WTC11 (cell line): ENCODE measurements around the gene WNT2. TPM values are rescaled to one million over a fixed set of nuclear protein-coding genes. Genes with fewer than 3 reads are reported as not detected.

Source experiments
- ATAC-seq: fragments of 200-7000 bp; cut with Tn5 transposase; 2 replicates; pipeline ENCODE4 v1.10.0; 2021; ENCODE audit warnings: mild to moderate bottlenecking, moderate library complexity
- CTCF ChIA-PET: fragments of 300-600 bp; sonication (Branson Sonifier 250); formaldehyde crosslinking; loops from one replicate; lab custom pipeline; 2021; ENCODE audit warnings: antibody characterized with exemption; lab: Charles Lee
- POLR2A ChIA-PET: fragments of 350-600 bp; sonication (Branson Sonifier 250); formaldehyde crosslinking; loops from one replicate; lab custom pipeline; 2021; ENCODE audit warnings: antibody characterized with exemption; lab: Charles Lee
- DNase-seq: peaks from one replicate; pipeline ENCODE4 v3.0.0; 2021; ENCODE audit warnings: low spot score
- H3K27ac Mint-ChIP-seq: 2 replicates; pipeline ENCODE4 v1.8.0; 2021; ENCODE audit warnings: mixed read lengths
- H3K27me3 Mint-ChIP-seq: 2 replicates; pipeline ENCODE4 v1.8.0; 2021; ENCODE audit warnings: low read depth, mild to moderate bottlenecking, moderate library complexity, mixed read lengths
- H3K36me3 Mint-ChIP-seq: 2 replicates; pipeline ENCODE4 v1.8.0; 2021; ENCODE audit warnings: mixed read lengths
- H3K4me1 Mint-ChIP-seq: 2 replicates; pipeline ENCODE4 v1.8.0; 2022; ENCODE audit warnings: mixed read lengths
- H3K4me3 Mint-ChIP-seq: 2 replicates; pipeline ENCODE4 v1.8.0; 2021; ENCODE audit warnings: mild to moderate bottlenecking, moderate library complexity, mixed read lengths
- H3K9me3 Mint-ChIP-seq: 2 replicates; pipeline ENCODE4 v1.8.0; 2021; ENCODE audit warnings: mixed read lengths
- CREM ChIP-seq: sonication (generic); formaldehyde crosslinking; IDR thresholded peaks from 2 replicates; pipeline ENCODE4 v1.8.1; 2022; ENCODE audit warnings: mild to moderate bottlenecking, missing genetic modification reagents, moderate library complexity
- EMX1 ChIP-seq: fragments of 250-450 bp; sonication (Bioruptor Pico); IDR thresholded peaks from 2 replicates; pipeline ENCODE4 v1.8.0; 2021; ENCODE audit warnings: mild to moderate bottlenecking
- HMGA2 ChIP-seq: fragments of 250-450 bp; sonication (Bioruptor Pico); IDR thresholded peaks from 2 replicates; pipeline ENCODE4 v1.4.0; 2021; ENCODE audit warnings: mild to moderate bottlenecking, moderate library complexity
- JAZF1 ChIP-seq: fragments of 250-450 bp; sonication (Bioruptor Pico); IDR thresholded peaks from 2 replicates; pipeline ENCODE4 v1.9.0; 2021; ENCODE audit warnings: moderate library complexity, mild to moderate bottlenecking, inconsistent platforms
- MYBL2 ChIP-seq: sonication (generic); formaldehyde crosslinking; IDR thresholded peaks from 2 replicates; pipeline ENCODE4 v1.8.1; 2023; ENCODE audit warnings: mild to moderate bottlenecking, moderate library complexity, missing genetic modification reagents
- NFATC4 ChIP-seq: fragments of 250-450 bp; sonication (Bioruptor Pico); IDR thresholded peaks from 2 replicates; pipeline ENCODE4 v1.9.0; 2021; ENCODE audit warnings: mild to moderate bottlenecking
- NFYB ChIP-seq: sonication (generic); formaldehyde crosslinking; conservative IDR thresholded peaks from 2 replicates; pipeline ENCODE4 v1.8.0; 2022; ENCODE audit warnings: low read depth, missing genetic modification reagents
- SMAD3 ChIP-seq: sonication (generic); formaldehyde crosslinking; IDR thresholded peaks from 2 replicates; pipeline ENCODE4 v1.8.0; 2022; ENCODE audit warnings: missing genetic modification reagents, mild to moderate bottlenecking, borderline replicate concordance
- SP1 ChIP-seq: sonication (generic); formaldehyde crosslinking; conservative IDR thresholded peaks from 2 replicates; pipeline ENCODE4 v1.8.1; 2022; ENCODE audit warnings: missing genetic modification reagents
- TEAD4 ChIP-seq: sonication (generic); formaldehyde crosslinking; IDR thresholded peaks from 2 replicates; pipeline ENCODE4 v1.8.0; 2022; ENCODE audit warnings: mild to moderate bottlenecking, missing genetic modification reagents
- ZNF671 ChIP-seq: fragments of 250-450 bp; sonication (Bioruptor Pico); IDR thresholded peaks from 2 replicates; pipeline ENCODE4 v1.8.0; 2021; ENCODE audit warnings: mild to moderate bottlenecking
- total RNA-seq: library from RNA; stranded (reverse); gene quantifications from 3 replicates; pipeline ENCODE4 v1.2.3, GENCODE V29; 2021
- TF ChIP-seq, protein P1 (sequence below): fragments of 200-600 bp; IDR thresholded peaks from 2 replicates; pipeline ENCODE4 v1.8.0; 2022; ENCODE audit warnings: antibody characterized with exemption
- TF ChIP-seq, protein P2 (sequence below): sonication (generic); formaldehyde crosslinking; IDR thresholded peaks from 2 replicates; pipeline ENCODE4 v1.8.1; 2022; ENCODE audit warnings: mild to moderate bottlenecking, moderate library complexity, missing genetic modification reagents
- TF ChIP-seq, protein P3 (sequence below): sonication (generic); formaldehyde crosslinking; IDR thresholded peaks from 2 replicates; pipeline ENCODE4 v1.8.0; 2022; ENCODE audit warnings: mild to moderate bottlenecking, missing genetic modification reagents
- TF ChIP-seq, protein P4 (sequence below): sonication (generic); formaldehyde crosslinking; IDR thresholded peaks from 2 replicates; pipeline ENCODE4 v1.8.1; 2023; ENCODE audit warnings: mild to moderate bottlenecking, missing genetic modification reagents, borderline replicate concordance
- TF ChIP-seq, protein P5 (sequence below): sonication (generic); formaldehyde crosslinking; IDR thresholded peaks from 2 replicates; pipeline ENCODE4 v1.8.1; 2023; ENCODE audit warnings: mild to moderate bottlenecking, missing genetic modification reagents, moderate library complexity

WNT2 gene
- total RNA-seq, 1 experiment from 2014 or later, result not detected

DNA sequence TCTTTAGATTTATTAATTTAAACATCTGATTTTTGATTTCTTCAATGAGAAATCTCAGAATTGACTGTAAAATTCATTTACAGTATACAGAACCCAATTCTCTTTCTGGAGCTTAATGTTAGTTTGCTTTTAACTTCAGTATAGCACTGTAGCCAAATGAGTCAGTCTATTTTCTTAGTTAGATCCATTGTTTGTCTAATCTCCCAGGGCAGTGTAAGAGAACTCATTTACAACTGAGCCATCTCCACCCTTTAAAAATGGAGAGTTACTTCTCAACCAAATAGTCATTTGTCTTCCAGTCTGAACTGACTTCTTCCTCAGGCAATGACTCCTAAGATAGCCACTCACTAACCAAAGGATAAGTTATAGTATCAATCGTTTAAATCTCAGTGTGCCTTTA lies 3.0 kb upstream of the WNT2 start:
- POLR2A ChIA-PET, result no interaction called here
- peaks cover 4% of the 10 kb centered on the region for H3K9me3 Mint-ChIP-seq
- ATAC-seq, result no peak
- peaks cover 79% of the 10 kb centered on the region for H3K27me3 Mint-ChIP-seq
- CTCF ChIA-PET, result no interaction called here
- no peak for TF ChIP-seq SP1 (CRISPR knock-in tag)
- TF ChIP-seq, protein P1, sequence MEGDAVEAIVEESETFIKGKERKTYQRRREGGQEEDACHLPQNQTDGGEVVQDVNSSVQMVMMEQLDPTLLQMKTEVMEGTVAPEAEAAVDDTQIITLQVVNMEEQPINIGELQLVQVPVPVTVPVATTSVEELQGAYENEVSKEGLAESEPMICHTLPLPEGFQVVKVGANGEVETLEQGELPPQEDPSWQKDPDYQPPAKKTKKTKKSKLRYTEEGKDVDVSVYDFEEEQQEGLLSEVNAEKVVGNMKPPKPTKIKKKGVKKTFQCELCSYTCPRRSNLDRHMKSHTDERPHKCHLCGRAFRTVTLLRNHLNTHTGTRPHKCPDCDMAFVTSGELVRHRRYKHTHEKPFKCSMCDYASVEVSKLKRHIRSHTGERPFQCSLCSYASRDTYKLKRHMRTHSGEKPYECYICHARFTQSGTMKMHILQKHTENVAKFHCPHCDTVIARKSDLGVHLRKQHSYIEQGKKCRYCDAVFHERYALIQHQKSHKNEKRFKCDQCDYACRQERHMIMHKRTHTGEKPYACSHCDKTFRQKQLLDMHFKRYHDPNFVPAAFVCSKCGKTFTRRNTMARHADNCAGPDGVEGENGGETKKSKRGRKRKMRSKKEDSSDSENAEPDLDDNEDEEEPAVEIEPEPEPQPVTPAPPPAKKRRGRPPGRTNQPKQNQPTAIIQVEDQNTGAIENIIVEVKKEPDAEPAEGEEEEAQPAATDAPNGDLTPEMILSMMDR, result no peak
- no peak for TF ChIP-seq TEAD4
- TF ChIP-seq ZNF671 (CRISPR knock-in tag), result no peak
- no peak for TF ChIP-seq JAZF1 (CRISPR knock-in tag)
- no peak for TF ChIP-seq HMGA2 (CRISPR knock-in tag)
- TF ChIP-seq, protein P2, sequence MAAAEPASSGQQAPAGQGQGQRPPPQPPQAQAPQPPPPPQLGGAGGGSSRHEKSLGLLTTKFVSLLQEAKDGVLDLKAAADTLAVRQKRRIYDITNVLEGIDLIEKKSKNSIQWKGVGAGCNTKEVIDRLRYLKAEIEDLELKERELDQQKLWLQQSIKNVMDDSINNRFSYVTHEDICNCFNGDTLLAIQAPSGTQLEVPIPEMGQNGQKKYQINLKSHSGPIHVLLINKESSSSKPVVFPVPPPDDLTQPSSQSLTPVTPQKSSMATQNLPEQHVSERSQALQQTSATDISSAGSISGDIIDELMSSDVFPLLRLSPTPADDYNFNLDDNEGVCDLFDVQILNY (CRISPR knock-in tag), result no peak
- TF ChIP-seq, protein P3, sequence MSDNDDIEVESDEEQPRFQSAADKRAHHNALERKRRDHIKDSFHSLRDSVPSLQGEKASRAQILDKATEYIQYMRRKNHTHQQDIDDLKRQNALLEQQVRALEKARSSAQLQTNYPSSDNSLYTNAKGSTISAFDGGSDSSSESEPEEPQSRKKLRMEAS, result no peak
- no peak for TF ChIP-seq CREM (CRISPR knock-in tag)
- TF ChIP-seq NFATC4 (CRISPR knock-in tag), result no peak
- no peak for TF ChIP-seq EMX1 (CRISPR knock-in tag)
- no peak for TF ChIP-seq MYBL2 (CRISPR knock-in tag)
- TF ChIP-seq, protein P4, sequence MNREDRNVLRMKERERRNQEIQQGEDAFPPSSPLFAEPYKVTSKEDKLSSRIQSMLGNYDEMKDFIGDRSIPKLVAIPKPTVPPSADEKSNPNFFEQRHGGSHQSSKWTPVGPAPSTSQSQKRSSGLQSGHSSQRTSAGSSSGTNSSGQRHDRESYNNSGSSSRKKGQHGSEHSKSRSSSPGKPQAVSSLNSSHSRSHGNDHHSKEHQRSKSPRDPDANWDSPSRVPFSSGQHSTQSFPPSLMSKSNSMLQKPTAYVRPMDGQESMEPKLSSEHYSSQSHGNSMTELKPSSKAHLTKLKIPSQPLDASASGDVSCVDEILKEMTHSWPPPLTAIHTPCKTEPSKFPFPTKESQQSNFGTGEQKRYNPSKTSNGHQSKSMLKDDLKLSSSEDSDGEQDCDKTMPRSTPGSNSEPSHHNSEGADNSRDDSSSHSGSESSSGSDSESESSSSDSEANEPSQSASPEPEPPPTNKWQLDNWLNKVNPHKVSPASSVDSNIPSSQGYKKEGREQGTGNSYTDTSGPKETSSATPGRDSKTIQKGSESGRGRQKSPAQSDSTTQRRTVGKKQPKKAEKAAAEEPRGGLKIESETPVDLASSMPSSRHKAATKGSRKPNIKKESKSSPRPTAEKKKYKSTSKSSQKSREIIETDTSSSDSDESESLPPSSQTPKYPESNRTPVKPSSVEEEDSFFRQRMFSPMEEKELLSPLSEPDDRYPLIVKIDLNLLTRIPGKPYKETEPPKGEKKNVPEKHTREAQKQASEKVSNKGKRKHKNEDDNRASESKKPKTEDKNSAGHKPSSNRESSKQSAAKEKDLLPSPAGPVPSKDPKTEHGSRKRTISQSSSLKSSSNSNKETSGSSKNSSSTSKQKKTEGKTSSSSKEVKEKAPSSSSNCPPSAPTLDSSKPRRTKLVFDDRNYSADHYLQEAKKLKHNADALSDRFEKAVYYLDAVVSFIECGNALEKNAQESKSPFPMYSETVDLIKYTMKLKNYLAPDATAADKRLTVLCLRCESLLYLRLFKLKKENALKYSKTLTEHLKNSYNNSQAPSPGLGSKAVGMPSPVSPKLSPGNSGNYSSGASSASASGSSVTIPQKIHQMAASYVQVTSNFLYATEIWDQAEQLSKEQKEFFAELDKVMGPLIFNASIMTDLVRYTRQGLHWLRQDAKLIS, result no peak
- TF ChIP-seq SMAD3 (CRISPR knock-in tag), result no peak
- TF ChIP-seq, all 79 proteins: peak for 0
- no peak for DNase-seq
- H3K36me3 Mint-ChIP-seq, result no peaks in the 10 kb centered on the region
- H3K27ac Mint-ChIP-seq, result no peak overlapping the region
- H3K4me3 Mint-ChIP-seq, result no peak overlapping the region
- H3K4me1 Mint-ChIP-seq, result peaks cover 16% of the 10 kb centered on the region

DNA sequence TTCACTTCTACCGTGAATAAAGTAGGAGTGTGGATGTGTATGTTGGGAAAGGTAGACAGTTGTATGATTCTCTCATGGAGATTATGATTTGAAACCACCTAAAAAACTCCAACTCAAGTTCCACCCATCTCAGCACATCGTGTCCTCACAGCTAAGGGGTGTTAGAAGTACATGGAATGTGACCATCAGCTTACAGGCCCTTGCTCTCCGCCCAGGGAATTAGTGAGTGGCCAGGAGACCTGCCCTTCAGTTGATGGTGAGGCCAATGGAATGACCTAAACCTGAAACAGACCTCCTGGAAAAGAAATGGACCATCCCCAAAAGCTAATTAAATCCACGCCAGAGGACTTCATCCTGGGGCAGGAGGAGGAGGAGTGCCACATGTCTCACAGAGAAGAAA lies 2.1 kb upstream of the WNT2 start:
- ATAC-seq (peak; percentile 41), DNase-seq (peak; percentile 29)
- ChIA-PET POLR2A (no interaction called here), CTCF (interaction anchor here (1.9 to 4.0 kb wide), 2 partner anchors 9 to 112 kb away, joined by 6 to 24 read pairs; no protein-coding TSS in a partner anchor)
- H3K27me3 Mint-ChIP-seq, result peaks cover 86% of the 10 kb centered on the region
- H3K4me1 Mint-ChIP-seq, result peaks cover 16% of the 10 kb centered on the region
- TF ChIP-seq NFYB (CRISPR knock-in tag), result 0 out of 2 replicates have a peak, but pooled peaks have one; percentile 41
- TF ChIP-seq, protein P5, sequence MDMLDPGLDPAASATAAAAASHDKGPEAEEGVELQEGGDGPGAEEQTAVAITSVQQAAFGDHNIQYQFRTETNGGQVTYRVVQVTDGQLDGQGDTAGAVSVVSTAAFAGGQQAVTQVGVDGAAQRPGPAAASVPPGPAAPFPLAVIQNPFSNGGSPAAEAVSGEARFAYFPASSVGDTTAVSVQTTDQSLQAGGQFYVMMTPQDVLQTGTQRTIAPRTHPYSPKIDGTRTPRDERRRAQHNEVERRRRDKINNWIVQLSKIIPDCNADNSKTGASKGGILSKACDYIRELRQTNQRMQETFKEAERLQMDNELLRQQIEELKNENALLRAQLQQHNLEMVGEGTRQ (CRISPR knock-in tag), result no peak
- no peak overlapping the region for H3K27ac Mint-ChIP-seq
- H3K4me3 Mint-ChIP-seq, result peak overlapping the region; percentile 88
- peaks cover 4% of the 10 kb centered on the region for H3K9me3 Mint-ChIP-seq
- H3K36me3 Mint-ChIP-seq, result no peaks in the 10 kb centered on the region
